Measurements from ENCODE around the gene PRR33. TPM values are rescaled to one million over a fixed set of nuclear protein-coding genes. Genes with fewer than 3 reads are reported as not detected.

PRR33 gene
- total RNA-seq, 2 experiments from 2014 or later: 0.16 to 0.20 TPM

- intact Hi-C loops (cut with micrococcal nuclease): no loop called here
- POLR2A ChIA-PET: interaction anchor here (0.7 to 3.1 kb wide), 5 partner anchors 12 to 80 kb away, joined by 3 to 20 read pairs (median 3); partner anchors contain the start of gene LSP1
- H3K27me3 Mint-ChIP-seq: no peaks in the 10 kb centered on the region
Measured at GRCh38 chr11:1870326-1870696, 21.4 kb downstream of the PRR33 start.

GRCh38 chr11:1869427-1870325 lies 22.0 kb downstream of the PRR33 start:
- Mint-ChIP-seq H3K9me3 (no peaks in the 10 kb centered on the region), H3K4me1 (ENCODE audit: low read depth) (peaks cover 53% of the 10 kb centered on the region), H3K4me3 (no peak overlapping the region), H3K27ac (peak overlapping the region; percentile 11), H3K27me3 (no peaks in the 10 kb centered on the region), H3K36me3 (ENCODE audit: low read depth) (peaks cover 2% of the 10 kb centered on the region)
- CTCF ChIA-PET: interaction anchor here (1.2 to 2.8 kb wide), 4 partner anchors 12 to 37 kb away, joined by 4 to 34 read pairs (median 7); partner anchors contain the start of gene LSP1
- intact Hi-C loops (cut with micrococcal nuclease): no loop called here
- no peak for ATAC-seq
- POLR2A ChIA-PET: interaction anchor here (0.7 to 3.1 kb wide), 7 partner anchors 10 to 117 kb away, joined by 3 to 20 read pairs (median 3); partner anchors contain the start of gene LSP1
- DNase-seq: no peak
- TF ChIP-seq CTCF (IDR thresholded peaks at IDR 0.05): no peak

More at GRCh38 chr11:1870326-1870696, 21.4 kb downstream of the PRR33 start:
- Mint-ChIP-seq H3K27ac (no peak overlapping the region), H3K4me3 (peak overlapping the region; percentile 9), H3K9me3 (no peaks in the 10 kb centered on the region), H3K36me3 (ENCODE audit: low read depth) (peaks cover 2% of the 10 kb centered on the region), H3K4me1 (ENCODE audit: low read depth) (peaks cover 53% of the 10 kb centered on the region)
- no peak for TF ChIP-seq CTCF (IDR thresholded peaks at IDR 0.05)
- ATAC-seq (no peak), DNase-seq (no peak)
- CTCF ChIA-PET: interaction anchor here (0.9 to 2.8 kb wide), 5 partner anchors 12 to 280 kb away, joined by 4 to 34 read pairs (median 5); partner anchors contain the start of gene LSP1

GRCh38 chr11:1868636-1869291 lies 22.9 kb downstream of the PRR33 start:
- H3K9me3 Mint-ChIP-seq: no peaks in the 10 kb centered on the region
- POLR2A ChIA-PET: interaction anchor here (0.9 to 3.1 kb wide), 5 partner anchors 9 to 117 kb away, joined by 3 to 20 read pairs (median 5); partner anchors contain the start of gene LSP1
- CTCF ChIA-PET: interaction anchor here (1.2 to 2.8 kb wide), 4 partner anchors 13 to 36 kb away, joined by 4 to 34 read pairs (median 7); partner anchors contain the start of gene LSP1
- peaks cover 55% of the 10 kb centered on the region for H3K4me1 Mint-ChIP-seq (ENCODE audit: low read depth)
- TF ChIP-seq CTCF (IDR thresholded peaks at IDR 0.05): no peak
- no peak overlapping the region for H3K4me3 Mint-ChIP-seq
- H3K27me3 Mint-ChIP-seq: no peaks in the 10 kb centered on the region
- intact Hi-C loops (cut with micrococcal nuclease): no loop called here
- H3K27ac Mint-ChIP-seq: no peak overlapping the region
- ATAC-seq (no peak), DNase-seq (no peak)
- H3K36me3 Mint-ChIP-seq (ENCODE audit: low read depth): peaks cover 2% of the 10 kb centered on the region

GRCh38 chr11:1868056-1868635 lies 23.5 kb downstream of the PRR33 start:
- Mint-ChIP-seq H3K4me1 (ENCODE audit: low read depth) (peaks cover 54% of the 10 kb centered on the region), H3K27ac (no peak overlapping the region), H3K36me3 (ENCODE audit: low read depth) (peaks cover 2% of the 10 kb centered on the region), H3K9me3 (no peaks in the 10 kb centered on the region), H3K27me3 (no peaks in the 10 kb centered on the region), H3K4me3 (no peak overlapping the region)
- ChIA-PET POLR2A (interaction anchor here (1.1 to 1.6 kb wide), 3 partner anchors 10 to 118 kb away, joined by 3 to 5 read pairs (median 3); partner anchors contain the start of gene LSP1), CTCF (interaction anchor here (1.2 kb wide), 1 partner anchor 14 kb away, joined by 3 read pairs; no protein-coding TSS in a partner anchor)
- intact Hi-C loops (cut with micrococcal nuclease): no loop called here
- ATAC-seq (no peak), DNase-seq (no peak)
- TF ChIP-seq CTCF (IDR thresholded peaks at IDR 0.05): no peak

Data from activated CD8-positive, alpha-beta T cell treated with anti-CD3 and anti-CD28 coated beads for 36 hours (primary cell).